VCaP (cell line): ENCODE results near the gene OMD.

Experiments used
- H3K27ac ChIP-seq: fragments of 450-650 bp; 2 replicates; pipeline ENCODE4 v1.5.1; 2017
- TF ChIP-seq, protein P1 (sequence below): fragments of 450-650 bp; conservative IDR thresholded peaks from 2 replicates; pipeline ENCODE4 v1.5.1; 2017; ENCODE audit warnings: mild to moderate bottlenecking, moderate library complexity

OMD gene

DNA sequence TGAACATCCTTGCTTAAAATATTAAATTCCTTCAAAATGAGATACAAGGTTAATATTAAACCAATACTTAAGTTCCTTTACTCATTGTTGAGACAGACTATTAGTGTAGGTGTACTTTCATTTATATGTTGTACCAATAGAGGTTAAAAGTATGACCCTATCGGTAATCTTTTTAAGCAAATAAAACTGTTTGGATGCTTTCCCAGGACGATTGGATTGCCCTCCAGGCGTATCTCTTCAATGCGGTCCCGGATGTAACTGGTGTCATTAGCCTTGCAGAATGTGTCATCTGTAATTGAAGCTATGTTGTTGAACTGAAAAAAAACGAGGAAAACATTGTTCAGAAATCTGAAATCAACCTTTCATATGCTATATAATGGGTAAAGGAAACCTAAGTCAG lies 38.8 kb downstream of the OMD start:
- H3K27ac ChIP-seq = no peak overlapping the region
- TF ChIP-seq, protein P1, sequence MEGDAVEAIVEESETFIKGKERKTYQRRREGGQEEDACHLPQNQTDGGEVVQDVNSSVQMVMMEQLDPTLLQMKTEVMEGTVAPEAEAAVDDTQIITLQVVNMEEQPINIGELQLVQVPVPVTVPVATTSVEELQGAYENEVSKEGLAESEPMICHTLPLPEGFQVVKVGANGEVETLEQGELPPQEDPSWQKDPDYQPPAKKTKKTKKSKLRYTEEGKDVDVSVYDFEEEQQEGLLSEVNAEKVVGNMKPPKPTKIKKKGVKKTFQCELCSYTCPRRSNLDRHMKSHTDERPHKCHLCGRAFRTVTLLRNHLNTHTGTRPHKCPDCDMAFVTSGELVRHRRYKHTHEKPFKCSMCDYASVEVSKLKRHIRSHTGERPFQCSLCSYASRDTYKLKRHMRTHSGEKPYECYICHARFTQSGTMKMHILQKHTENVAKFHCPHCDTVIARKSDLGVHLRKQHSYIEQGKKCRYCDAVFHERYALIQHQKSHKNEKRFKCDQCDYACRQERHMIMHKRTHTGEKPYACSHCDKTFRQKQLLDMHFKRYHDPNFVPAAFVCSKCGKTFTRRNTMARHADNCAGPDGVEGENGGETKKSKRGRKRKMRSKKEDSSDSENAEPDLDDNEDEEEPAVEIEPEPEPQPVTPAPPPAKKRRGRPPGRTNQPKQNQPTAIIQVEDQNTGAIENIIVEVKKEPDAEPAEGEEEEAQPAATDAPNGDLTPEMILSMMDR = no peak

DNA sequence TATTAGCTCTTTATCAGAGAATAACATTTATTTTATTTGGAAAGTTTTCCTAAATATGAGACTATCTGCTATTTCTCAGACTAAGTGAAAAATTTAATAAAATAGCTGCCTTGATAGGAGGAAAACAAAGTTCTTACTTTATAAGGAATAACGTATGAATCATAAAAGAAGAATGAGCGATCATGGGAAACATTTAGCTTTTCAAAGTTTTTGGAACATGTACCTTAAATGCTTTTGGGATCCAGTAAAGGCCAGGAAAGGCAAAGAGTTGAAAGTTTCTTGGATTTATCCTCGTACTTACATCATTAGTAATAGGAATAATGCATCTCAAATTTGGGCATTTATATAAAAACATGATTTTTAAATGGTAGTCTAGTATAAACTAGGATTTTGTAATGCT lies 39.3 kb downstream of the OMD start:
- TF ChIP-seq, protein P1 = no peak
- H3K27ac ChIP-seq = no peak overlapping the region

DNA sequence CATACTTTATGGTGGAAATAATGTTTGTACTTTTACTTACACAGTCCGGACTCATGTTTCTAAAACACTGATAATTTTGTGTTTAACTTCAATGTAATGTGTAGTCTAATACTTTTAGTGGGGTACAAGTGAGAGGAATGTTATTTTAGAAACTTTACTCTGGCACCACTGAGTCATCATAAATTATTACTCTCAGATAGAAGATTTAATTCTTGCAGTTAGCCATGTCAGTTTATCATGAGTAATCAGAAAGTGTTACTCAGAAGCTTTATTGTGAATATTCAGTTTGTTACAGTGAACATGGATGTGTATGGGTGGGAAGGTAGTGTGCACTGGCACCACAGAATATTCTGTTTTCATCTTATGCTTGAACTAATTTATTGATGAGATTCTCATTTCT lies 39.9 kb downstream of the OMD start:
- TF ChIP-seq, protein P1 = no peak
- H3K27ac ChIP-seq = no peak overlapping the region

DNA sequence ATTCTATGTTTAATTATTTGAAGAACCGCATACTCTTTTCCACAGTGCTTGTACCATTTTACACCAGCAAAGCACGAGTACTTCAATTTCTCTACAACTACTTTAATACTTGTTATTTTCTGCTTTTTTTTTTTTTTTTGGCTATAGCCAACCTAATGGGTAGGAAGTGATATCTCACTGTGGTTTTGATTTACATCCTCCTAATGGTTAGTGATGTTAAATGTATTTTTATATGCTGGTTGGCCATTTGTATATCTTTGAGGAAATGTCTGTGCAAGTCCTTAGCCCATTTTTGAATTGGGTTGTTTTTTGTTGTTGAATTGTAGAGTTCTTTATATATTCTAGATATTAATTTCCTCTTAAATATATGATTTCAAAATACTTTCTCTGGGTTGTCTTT lies 42.5 kb downstream of the OMD start:
- TF ChIP-seq, protein P1 = no peak
- no peak overlapping the region for H3K27ac ChIP-seq

DNA sequence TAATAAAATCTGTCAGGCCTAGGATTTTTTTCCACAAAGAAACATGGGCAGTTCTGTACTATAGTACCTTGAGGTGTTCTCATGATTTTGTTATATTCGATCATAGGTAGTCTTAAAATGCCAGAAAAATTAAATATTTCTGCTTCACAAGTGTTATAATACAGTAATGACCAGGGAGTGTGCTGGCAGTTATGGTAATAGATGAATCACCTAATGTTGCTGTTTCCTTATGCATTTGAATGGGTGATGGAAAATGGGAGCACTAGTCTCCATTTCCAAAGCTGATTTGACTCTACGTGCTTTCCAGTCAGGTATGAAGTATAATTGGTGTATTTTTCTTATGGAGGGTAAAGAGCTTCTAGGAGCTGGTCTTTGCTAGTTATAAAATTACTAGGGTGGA lies 43.7 kb downstream of the OMD start:
- TF ChIP-seq, protein P1 = no peak
- H3K27ac ChIP-seq = no peak overlapping the region

DNA sequence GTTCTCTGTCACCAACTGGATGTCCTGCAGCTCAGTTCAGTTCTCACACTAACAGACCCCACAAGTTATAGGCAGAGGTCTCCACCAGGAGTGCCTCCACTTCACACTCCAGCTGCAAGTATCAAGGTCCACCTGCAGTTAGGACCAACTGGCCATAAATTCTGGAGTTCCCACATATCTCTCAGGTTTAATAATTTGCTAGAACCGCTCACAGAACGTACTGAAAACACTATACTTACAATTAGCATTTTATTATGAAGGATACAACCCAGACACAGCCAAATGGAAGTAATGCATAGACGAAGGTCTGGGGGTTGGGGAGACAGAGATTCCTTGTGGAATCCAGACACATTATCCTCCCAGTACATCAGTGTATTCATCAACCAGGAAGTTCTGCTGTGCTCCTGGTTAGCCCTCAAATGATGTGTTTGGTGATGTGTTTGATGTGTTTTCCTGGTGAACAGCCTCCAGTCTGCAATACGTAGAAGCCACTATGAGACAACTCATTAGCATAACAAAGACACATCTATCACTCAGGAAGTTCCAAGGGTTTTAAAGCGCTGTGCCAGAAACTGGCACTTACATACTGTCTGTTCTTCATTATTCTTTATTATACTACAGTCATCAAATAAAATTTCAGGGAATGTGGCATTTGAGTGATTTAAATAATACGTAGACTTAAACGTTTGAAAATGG lies 45.3 kb downstream of the OMD start:
- TF ChIP-seq, protein P1 = no peak
- H3K27ac ChIP-seq = no peak overlapping the region

DNA sequence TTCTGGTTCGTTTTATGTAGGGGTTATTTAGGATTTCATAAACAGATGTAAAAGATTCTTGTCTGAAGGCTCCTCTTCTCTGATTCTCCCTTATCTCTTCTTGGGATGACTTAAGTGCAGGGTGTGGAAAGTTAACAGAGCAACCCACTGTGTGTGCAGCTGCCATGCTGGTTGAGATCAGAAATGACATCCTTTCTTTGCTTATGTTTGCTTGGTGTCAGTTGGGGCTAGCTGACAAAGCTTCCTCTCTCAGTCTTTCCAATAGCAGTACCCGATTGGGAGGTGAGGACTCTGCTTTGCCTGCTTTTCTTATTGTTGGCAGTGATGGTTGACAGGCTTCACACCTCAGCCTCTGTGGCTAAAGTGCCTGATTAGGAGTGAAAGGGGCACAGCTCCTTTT lies 46.4 kb downstream of the OMD start:
- H3K27ac ChIP-seq = no peak overlapping the region
- TF ChIP-seq, protein P1 = no peak
